22Rv1 (cell line): Measurements from ENCODE around the gene GSTA5.

Experiments
- CTCF ChIP-seq: fragments of 450-650 bp; IDR thresholded peaks from 2 replicates; pipeline ENCODE4 v1.5.1; 2017; ENCODE audit warnings: mild to moderate bottlenecking
- ZFX ChIP-seq: fragments of 450-650 bp; IDR thresholded peaks from 2 replicates; pipeline ENCODE4 v1.6.1; 2017; ENCODE audit warnings: antibody characterized with exemption, borderline replicate concordance

GRCh38 chr6:52786249-52786956 lies 54.2 kb downstream of the GSTA5 start:
- TF ChIP-seq ZFX = no peak
- no peak for TF ChIP-seq CTCF
